ENCODE results near the gene GSTM4.

- TF ChIP-seq CTCF (IDR thresholded peaks at IDR 0.05 in 8 of 11, conservative IDR thresholded peaks at IDR 0.05 in 3 of 11) (no peak), POLR2A (IDR thresholded peaks at IDR 0.05) (no peak), POLR2AphosphoS5 (IDR thresholded peaks at IDR 0.05) (no peak)
Measured at GRCh38 chr1:109628540-109629321, 27.2 kb upstream of the GSTM4 start.

Data from spleen (tissue), 7 donors.